ENCODE data around the gene PDZD2.
"Not testable (repeated sequence)": the region's sequence is repeated elsewhere in the genome, so short reads cannot be mapped to it uniquely, and the experiment has no call there.

The PDZD2 gene

GRCh38 chr5:32040181-32040695, 401.3 kb downstream of the PDZD2 start:
- not testable (repeated sequence) for DNase-seq (ENCODE audit: low spot score)

GRCh38 chr5:32042551-32042961, 403.6 kb downstream of the PDZD2 start:
- DNase-seq (ENCODE audit: low spot score): no peak

GRCh38 chr5:32043105-32043504, 404.2 kb downstream of the PDZD2 start:
- no peak for DNase-seq (ENCODE audit: low spot score)

- no peak for DNase-seq (ENCODE audit: low spot score)
These were observed 405.5 kb downstream of the PDZD2 start for GRCh38 chr5:32044434-32044833.

GRCh38 chr5:32044939-32045338, 406.0 kb downstream of the PDZD2 start:
- no peak for DNase-seq (ENCODE audit: low spot score)

GRCh38 chr5:32047056-32047455, 408.1 kb downstream of the PDZD2 start:
- DNase-seq (ENCODE audit: low spot score): no peak

GRCh38 chr5:32051796-32052195, 412.9 kb downstream of the PDZD2 start:
- no peak for DNase-seq (ENCODE audit: low spot score)

- no peak for DNase-seq (ENCODE audit: low spot score)
These were observed 417.2 kb downstream of the PDZD2 start for GRCh38 chr5:32055891-32056866.

GRCh38 chr5:32057187-32058096, 418.5 kb downstream of the PDZD2 start:
- DNase-seq (ENCODE audit: low spot score): no peak

GRCh38 chr5:32058101-32058500, 419.2 kb downstream of the PDZD2 start:
- DNase-seq (ENCODE audit: low spot score): no peak

- DNase-seq (ENCODE audit: low spot score): no peak
These were observed 420.1 kb downstream of the PDZD2 start for GRCh38 chr5:32058997-32059396.

GRCh38 chr5:32059761-32060530, 421.0 kb downstream of the PDZD2 start:
- DNase-seq (ENCODE audit: low spot score): no peak

- DNase-seq (ENCODE audit: low spot score): no peak
These were observed 422.3 kb downstream of the PDZD2 start for GRCh38 chr5:32061236-32061635.

- DNase-seq (ENCODE audit: low spot score): no peak
These were observed 427.5 kb downstream of the PDZD2 start for GRCh38 chr5:32066448-32066847.

GRCh38 chr5:32067774-32068470, 429.0 kb downstream of the PDZD2 start:
- no peak for DNase-seq (ENCODE audit: low spot score)

- no peak for DNase-seq (ENCODE audit: low spot score)
These were observed 429.6 kb downstream of the PDZD2 start for GRCh38 chr5:32068561-32068960.

GRCh38 chr5:32069396-32069795, 430.5 kb downstream of the PDZD2 start:
- DNase-seq (ENCODE audit: low spot score): no peak

- no peak for DNase-seq (ENCODE audit: low spot score)
These were observed 432.5 kb downstream of the PDZD2 start for GRCh38 chr5:32071351-32071944.

- no peak for DNase-seq (ENCODE audit: low spot score)
These were observed 433.1 kb downstream of the PDZD2 start for GRCh38 chr5:32072054-32072453.

- no peak for DNase-seq (ENCODE audit: low spot score)
These were observed 435.5 kb downstream of the PDZD2 start for GRCh38 chr5:32074401-32074800.

Data from left forelimb (tissue), 1 donor.